Neural cell (in vitro differentiated cells): ENCODE measurements around the gene SKP1. TPM values are rescaled to one million over a fixed set of nuclear protein-coding genes. Genes with fewer than 3 reads are reported as not detected.

ENCODE experiments used
- H2AFZ ChIP-seq: fragments of 200-600, 300-800 bp; sonication (generic), shearing (Covaris generic); 2 replicates; pipeline ENCODE4 v1.6.0; 2014; ENCODE audit warnings: low read depth, mild to moderate bottlenecking, antibody characterized with exemption, low read length, moderate library complexity
- H3F3A ChIP-seq: fragments of 200-600 bp; shearing (Covaris generic); 2 replicates; pipeline ENCODE4 v1.6.1; 2016; ENCODE audit warnings: mild to moderate bottlenecking, moderate library complexity, mixed read lengths, antibody characterized with exemption, low read length; ENCODE audit not compliant: insufficient read depth, poor library complexity, severe bottlenecking
- H3K27ac ChIP-seq: fragments of 200-600, 300-800 bp; sonication (generic), shearing (Covaris generic); 2 replicates; pipeline ENCODE4 v1.5.1; 2014; ENCODE audit warnings: mild to moderate bottlenecking, low read length, moderate library complexity
- H3K27me3 ChIP-seq: fragments of 300-800, 200-600 bp; sonication (generic), shearing (Covaris generic); 2 replicates; pipeline ENCODE4 v1.6.0; 2014; ENCODE audit warnings: mild to moderate bottlenecking, low read depth, low read length, moderate library complexity; ENCODE audit not compliant: insufficient read depth
- H3K36me3 ChIP-seq: fragments of 300-800, 200-600 bp; sonication (generic), shearing (Covaris generic); 2 replicates; pipeline ENCODE4 v1.5.1; 2014; ENCODE audit warnings: mild to moderate bottlenecking, antibody characterized with exemption, low read length, moderate library complexity; ENCODE audit not compliant: insufficient read depth
- H3K4me2 ChIP-seq: fragments of 300-800, 200-600 bp; sonication (generic), shearing (Covaris generic); 2 replicates; pipeline ENCODE4 v1.6.0; 2014; ENCODE audit warnings: mild to moderate bottlenecking, low read length
- H3K4me3 ChIP-seq: fragments of 300-800, 200-600 bp; sonication (generic), shearing (Covaris generic); 2 replicates; pipeline ENCODE4 v1.5.1; 2014; ENCODE audit warnings: mild to moderate bottlenecking, low read length, moderate library complexity
- H3K79me2 ChIP-seq: fragments of 200-600 bp; shearing (Covaris generic); replicated peaks from 2 replicates; pipeline ENCODE4 v1.6.0; 2014; ENCODE audit warnings: mild to moderate bottlenecking, low read length, moderate library complexity; ENCODE audit not compliant: insufficient read depth
- H3K9ac ChIP-seq: fragments of 300-800, 200-600 bp; sonication (generic), shearing (Covaris generic); 2 replicates; pipeline ENCODE4 v1.6.1; 2016; ENCODE audit warnings: mild to moderate bottlenecking, low read length, mixed read lengths
- H3K9me2 ChIP-seq: fragments of 200-600 bp; shearing (Covaris generic); 2 replicates; pipeline ENCODE4 v1.6.1; 2016; ENCODE audit warnings: mild to moderate bottlenecking, low read length, mixed read lengths; ENCODE audit not compliant: insufficient read depth
- H3K9me3 ChIP-seq: fragments of 200-600, 300-800 bp; sonication (generic), shearing (Covaris generic); 2 replicates; pipeline ENCODE4 v1.6.1; 2016; ENCODE audit warnings: mild to moderate bottlenecking, mixed run types, low read length, moderate library complexity, mixed read lengths
- H4K20me1 ChIP-seq: fragments of 200-600 bp; shearing (Covaris generic); 2 replicates; pipeline ENCODE4 v1.6.1; 2016; ENCODE audit warnings: mild to moderate bottlenecking, mixed run types; ENCODE audit not compliant: insufficient read depth
- CTCF ChIP-seq: fragments of 450-650 bp; IDR thresholded peaks from 2 replicates; pipeline ENCODE4 v1.5.1; 2014; ENCODE audit warnings: antibody characterized with exemption, mild to moderate bottlenecking, moderate library complexity; ENCODE audit not compliant: poor library complexity, severe bottlenecking
- EP300 ChIP-seq: fragments of 450-650 bp; conservative IDR thresholded peaks from 2 replicates; pipeline ENCODE4 v1.6.1; 2014; ENCODE audit warnings: antibody characterized with exemption, mild to moderate bottlenecking, moderate library complexity; ENCODE audit not compliant: poor library complexity, severe bottlenecking
- EZH2 ChIP-seq: fragments of 200-600, 300-800 bp; shearing (Covaris generic), sonication (generic); IDR thresholded peaks from 2 replicates; pipeline ENCODE4 v1.6.1; 2014; ENCODE audit warnings: antibody characterized with exemption, low read length, borderline replicate concordance, mild to moderate bottlenecking; ENCODE audit not compliant: insufficient read depth, poor library complexity, severe bottlenecking
- MXI1 ChIP-seq: fragments of 450-650 bp; conservative IDR thresholded peaks from 2 replicates; pipeline ENCODE4 v1.6.1; 2014; ENCODE audit warnings: antibody characterized with exemption, mild to moderate bottlenecking; ENCODE audit not compliant: poor library complexity, severe bottlenecking
- POLR2AphosphoS5 ChIP-seq: IDR thresholded peaks from 2 replicates; pipeline ENCODE4 v1.6.1; 2012
- RAD21 ChIP-seq: fragments of 450-650 bp; conservative IDR thresholded peaks from 2 replicates; pipeline ENCODE4 v1.6.1; 2014; ENCODE audit warnings: antibody characterized with exemption, mild to moderate bottlenecking, moderate library complexity
- REST ChIP-seq: IDR thresholded peaks from 2 replicates; pipeline ENCODE4 v1.6.1; 2012; ENCODE audit warnings: borderline replicate concordance
- SMC3 ChIP-seq: fragments of 450-650 bp; conservative IDR thresholded peaks from 2 replicates; pipeline ENCODE4 v1.6.1; 2014; ENCODE audit warnings: antibody characterized with exemption, mild to moderate bottlenecking, moderate library complexity; ENCODE audit not compliant: poor library complexity
- TAF1 ChIP-seq: IDR thresholded peaks from 2 replicates; pipeline ENCODE4 v1.6.1; 2012; ENCODE audit warnings: low read depth
- polyA plus RNA-seq: library from polyadenylated mRNA; depleted of rRNA; stranded (reverse); fragments of >200 nt; gene quantifications from 2 replicates; pipeline ENCODE4 v1.2.3, GENCODE V29; 2014

Gene SKP1
- polyA plus RNA-seq, 1 donor from 2014 or later: 1,492 TPM

DNA sequence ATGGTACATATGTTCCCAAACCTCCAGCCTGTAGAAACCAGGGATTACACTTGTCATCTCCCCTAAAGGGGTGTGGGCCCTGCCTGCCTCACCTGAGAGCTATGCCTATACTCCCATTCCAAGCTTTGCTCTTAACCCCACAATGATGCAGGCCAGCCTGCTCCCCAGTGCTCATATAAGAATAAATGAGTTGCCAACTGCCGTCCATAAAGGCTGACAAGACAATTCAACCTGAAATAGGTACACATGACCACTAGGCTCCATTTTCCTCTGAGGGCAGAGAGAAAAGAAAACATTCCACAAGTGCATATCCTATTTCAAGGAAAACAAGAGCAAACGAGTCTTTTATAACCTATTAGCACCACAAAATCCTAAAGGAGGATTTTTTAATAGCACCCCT, 28.4 kb downstream of the SKP1 start:
- Histone ChIP-seq H3K36me3 (no peaks in the 10 kb centered on the region), H3F3A (no peaks in the 10 kb centered on the region), H3K4me3 (no peak overlapping the region), H3K79me2 (peaks cover 3% of the 10 kb centered on the region), H3K27ac (no peak overlapping the region), H3K9me3 (no peaks in the 10 kb centered on the region), H3K4me2 (no peak overlapping the region), H3K9ac (no peak overlapping the region), H4K20me1 (no peaks in the 10 kb centered on the region), H3K27me3 (no peaks in the 10 kb centered on the region), H3K9me2 (no peaks in the 10 kb centered on the region), H2AFZ (no peak overlapping the region)
- no peak for TF ChIP-seq TAF1
- TF ChIP-seq POLR2AphosphoS5: no peak
- TF ChIP-seq REST: no peak
- no peak for TF ChIP-seq CTCF
- TF ChIP-seq EZH2: no peak
- no peak for TF ChIP-seq MXI1
- TF ChIP-seq SMC3: no peak
- no peak for TF ChIP-seq EP300
- no peak for TF ChIP-seq RAD21

GRCh38 chr5:134146651-134147518, 29.9 kb downstream of the SKP1 start:
- Histone ChIP-seq H4K20me1 (no peaks in the 10 kb centered on the region), H3F3A (no peaks in the 10 kb centered on the region), H3K4me3 (no peak overlapping the region), H3K9me2 (no peaks in the 10 kb centered on the region), H3K79me2 (peaks cover 3% of the 10 kb centered on the region), H3K9ac (no peak overlapping the region), H3K9me3 (no peaks in the 10 kb centered on the region), H2AFZ (no peak overlapping the region), H3K27me3 (no peaks in the 10 kb centered on the region), H3K27ac (no peak overlapping the region), H3K36me3 (no peaks in the 10 kb centered on the region), H3K4me2 (no peak overlapping the region)
- TF ChIP-seq EP300: no peak
- TF ChIP-seq RAD21: no peak
- no peak for TF ChIP-seq REST
- TF ChIP-seq POLR2AphosphoS5: no peak
- TF ChIP-seq TAF1: no peak
- TF ChIP-seq EZH2: no peak
- TF ChIP-seq SMC3: no peak
- no peak for TF ChIP-seq CTCF
- no peak for TF ChIP-seq MXI1
